Measurements from ENCODE around the gene SHPK. TPM values are rescaled to one million over a fixed set of nuclear protein-coding genes. Genes with fewer than 3 reads are reported as not detected.
"Not testable (repeated sequence)": the region's sequence is repeated elsewhere in the genome, so short reads cannot be mapped to it uniquely, and the experiment has no call there.

Gene SHPK
- total RNA-seq, 1 donor = 8.6 TPM

DNA sequence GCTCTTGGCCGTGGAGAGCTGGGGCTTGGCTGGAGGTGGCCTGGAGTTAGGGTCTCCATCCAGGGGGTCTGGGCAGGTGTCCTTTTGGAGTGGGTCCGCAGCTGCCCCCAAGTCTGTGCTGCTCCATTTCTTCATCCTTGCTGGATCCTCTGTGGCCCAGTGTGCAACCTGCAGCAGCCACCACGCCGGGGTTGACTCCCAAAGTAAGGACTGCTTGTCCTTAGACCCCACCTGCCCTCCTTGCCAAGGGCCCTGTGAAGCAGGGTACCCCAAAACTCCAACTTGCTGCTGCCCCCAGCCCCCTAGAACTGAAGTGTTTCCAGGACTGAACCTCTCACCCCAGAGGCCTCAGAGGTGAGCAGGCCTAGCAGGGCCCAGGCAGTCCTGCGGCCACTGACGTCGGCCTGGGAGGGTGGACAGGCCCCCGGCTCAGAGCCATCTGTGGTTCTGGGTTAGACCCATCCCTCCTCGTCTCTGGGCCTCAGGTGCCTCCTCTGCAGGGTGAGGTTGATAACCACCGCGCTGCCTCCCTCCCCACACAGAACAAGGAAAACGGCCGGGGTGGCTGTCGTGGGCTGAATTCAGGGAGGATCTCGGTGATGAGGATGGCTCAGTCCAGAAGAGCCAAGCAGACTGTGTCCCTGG lies 43.7 kb downstream of the SHPK start:
- TF ChIP-seq, protein P1, sequence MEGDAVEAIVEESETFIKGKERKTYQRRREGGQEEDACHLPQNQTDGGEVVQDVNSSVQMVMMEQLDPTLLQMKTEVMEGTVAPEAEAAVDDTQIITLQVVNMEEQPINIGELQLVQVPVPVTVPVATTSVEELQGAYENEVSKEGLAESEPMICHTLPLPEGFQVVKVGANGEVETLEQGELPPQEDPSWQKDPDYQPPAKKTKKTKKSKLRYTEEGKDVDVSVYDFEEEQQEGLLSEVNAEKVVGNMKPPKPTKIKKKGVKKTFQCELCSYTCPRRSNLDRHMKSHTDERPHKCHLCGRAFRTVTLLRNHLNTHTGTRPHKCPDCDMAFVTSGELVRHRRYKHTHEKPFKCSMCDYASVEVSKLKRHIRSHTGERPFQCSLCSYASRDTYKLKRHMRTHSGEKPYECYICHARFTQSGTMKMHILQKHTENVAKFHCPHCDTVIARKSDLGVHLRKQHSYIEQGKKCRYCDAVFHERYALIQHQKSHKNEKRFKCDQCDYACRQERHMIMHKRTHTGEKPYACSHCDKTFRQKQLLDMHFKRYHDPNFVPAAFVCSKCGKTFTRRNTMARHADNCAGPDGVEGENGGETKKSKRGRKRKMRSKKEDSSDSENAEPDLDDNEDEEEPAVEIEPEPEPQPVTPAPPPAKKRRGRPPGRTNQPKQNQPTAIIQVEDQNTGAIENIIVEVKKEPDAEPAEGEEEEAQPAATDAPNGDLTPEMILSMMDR (IDR thresholded peaks at IDR 0.05; ENCODE audit: insufficient read depth, low read depth, low read length) = no peak
- no peak for DNase-seq (ENCODE audit: low read depth)
- H3K4me3 ChIP-seq (ENCODE audit: low read depth, low read length) = no peak overlapping the region

DNA sequence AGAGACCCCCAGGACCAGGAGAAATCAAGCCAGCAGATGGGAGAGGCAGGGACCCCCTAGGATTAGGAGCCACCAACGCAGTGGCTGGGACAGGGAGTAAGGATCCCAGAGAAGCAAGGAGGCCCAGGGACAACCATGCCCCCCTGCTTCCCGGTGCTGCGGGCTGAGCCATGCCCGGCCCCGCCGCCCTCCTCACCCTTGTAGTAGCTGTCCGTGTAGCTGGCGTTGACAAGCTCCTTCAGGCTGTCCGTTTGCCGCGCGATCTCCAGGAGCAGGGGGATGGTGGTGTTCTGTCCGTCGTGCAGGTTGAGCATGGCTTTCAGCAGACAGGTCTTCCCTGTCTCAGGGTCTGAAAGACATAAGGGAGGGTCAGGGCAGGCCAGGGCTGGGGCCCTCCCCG lies 45.3 kb downstream of the SHPK start:
- DNase-seq (ENCODE audit: low read depth) = no peak
- TF ChIP-seq, protein P1 (IDR thresholded peaks at IDR 0.05; ENCODE audit: insufficient read depth, low read depth, low read length) = no peak
- no peak overlapping the region for H3K4me3 ChIP-seq (ENCODE audit: low read depth, low read length)

DNA sequence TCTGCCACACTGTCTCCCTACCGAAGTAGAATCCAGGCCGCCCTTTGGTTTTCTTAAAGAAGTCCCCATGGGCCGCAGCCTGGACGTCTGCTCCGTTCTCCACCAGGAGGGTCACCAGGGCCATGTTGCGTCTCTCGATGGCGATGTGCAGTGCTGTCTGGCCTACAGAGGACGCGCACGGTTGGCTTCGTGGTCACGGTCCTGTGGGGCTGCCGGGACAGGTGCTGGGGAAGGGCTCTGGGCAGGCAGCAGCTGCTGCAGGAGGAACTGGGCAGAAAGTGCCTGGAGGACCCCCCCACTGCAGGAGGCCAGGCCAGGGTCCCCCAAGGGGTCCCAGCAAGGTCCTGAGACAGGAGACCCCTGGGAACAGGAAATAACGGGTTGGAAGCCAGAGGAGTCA lies 45.8 kb downstream of the SHPK start:
- no peak overlapping the region for H3K4me3 ChIP-seq (ENCODE audit: low read depth, low read length)
- TF ChIP-seq, protein P1 (IDR thresholded peaks at IDR 0.05; ENCODE audit: insufficient read depth, low read depth, low read length) = no peak
- DNase-seq (ENCODE audit: low read depth) = no peak

DNA sequence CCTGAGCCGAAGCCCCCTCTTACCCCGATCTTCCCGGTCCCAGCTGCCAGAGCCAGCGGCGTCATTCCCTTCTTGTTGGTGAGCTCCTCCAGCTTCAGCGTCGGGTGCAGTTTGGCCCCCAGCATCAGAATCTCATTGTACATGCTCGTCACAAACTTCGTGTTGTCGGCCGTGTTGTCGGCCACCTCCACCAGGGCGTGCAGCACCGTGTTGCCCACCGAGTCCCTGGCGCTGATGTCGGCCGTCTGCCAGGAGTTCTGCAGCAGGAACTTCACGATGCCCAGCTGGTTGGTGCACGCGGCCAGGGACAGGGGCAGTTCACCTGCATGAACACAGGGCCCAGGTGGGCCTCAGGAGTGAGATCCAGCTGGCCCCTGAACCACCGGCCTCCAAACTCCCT lies 46.3 kb downstream of the SHPK start:
- H3K4me3 ChIP-seq (ENCODE audit: low read depth, low read length) = no peak overlapping the region
- no peak for DNase-seq (ENCODE audit: low read depth)
- TF ChIP-seq, protein P1 (IDR thresholded peaks at IDR 0.05; ENCODE audit: insufficient read depth, low read depth, low read length) = no peak

DNA sequence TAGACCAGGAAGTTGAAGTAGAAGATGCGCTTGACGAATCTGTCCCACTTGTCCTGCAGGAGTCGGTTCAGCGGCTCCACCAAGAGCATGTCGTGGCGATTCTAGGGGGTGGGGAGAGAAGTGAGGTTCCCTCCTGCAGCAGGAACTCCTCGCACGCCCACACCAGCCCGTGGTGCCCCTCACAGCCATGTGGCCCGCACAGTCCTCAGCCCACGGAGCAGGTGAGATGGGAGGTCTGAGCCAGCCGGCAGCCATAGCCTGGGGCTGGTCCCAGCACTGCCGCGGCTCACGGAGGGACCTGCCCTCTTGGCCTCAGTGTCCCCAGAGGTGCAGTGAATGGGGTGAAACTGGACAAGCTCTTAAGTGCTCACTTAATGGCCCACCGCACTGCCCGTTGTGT lies 50.2 kb downstream of the SHPK start:
- H3K4me3 ChIP-seq (ENCODE audit: low read depth, low read length) = no peak overlapping the region
- TF ChIP-seq, protein P1 (IDR thresholded peaks at IDR 0.05; ENCODE audit: insufficient read depth, low read depth, low read length) = no peak
- DNase-seq (ENCODE audit: low read depth) = no peak

DNA sequence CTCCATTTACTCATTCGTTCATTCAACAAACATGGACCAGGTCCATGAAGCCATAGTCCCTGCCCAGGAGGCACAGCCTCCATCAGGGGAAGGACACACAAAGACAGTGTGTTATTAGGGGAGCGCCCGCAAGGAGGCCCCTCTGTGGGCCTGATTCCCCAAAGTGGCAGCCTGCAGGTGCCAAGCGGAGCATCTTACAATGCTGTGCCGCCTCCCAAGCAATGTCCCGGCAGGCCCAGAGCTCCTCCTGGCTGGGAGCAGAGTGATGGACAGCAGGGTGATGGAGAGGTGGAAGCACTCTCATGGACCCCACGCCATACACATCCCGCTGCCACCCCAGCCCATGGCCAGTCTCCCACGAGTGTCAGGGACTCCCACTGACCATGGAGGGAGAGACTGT lies 52.6 kb downstream of the SHPK start:
- no peak overlapping the region for H3K4me3 ChIP-seq (ENCODE audit: low read depth, low read length)
- TF ChIP-seq, protein P1 (IDR thresholded peaks at IDR 0.05; ENCODE audit: insufficient read depth, low read depth, low read length) = no peak
- no peak for DNase-seq (ENCODE audit: low read depth)

DNA sequence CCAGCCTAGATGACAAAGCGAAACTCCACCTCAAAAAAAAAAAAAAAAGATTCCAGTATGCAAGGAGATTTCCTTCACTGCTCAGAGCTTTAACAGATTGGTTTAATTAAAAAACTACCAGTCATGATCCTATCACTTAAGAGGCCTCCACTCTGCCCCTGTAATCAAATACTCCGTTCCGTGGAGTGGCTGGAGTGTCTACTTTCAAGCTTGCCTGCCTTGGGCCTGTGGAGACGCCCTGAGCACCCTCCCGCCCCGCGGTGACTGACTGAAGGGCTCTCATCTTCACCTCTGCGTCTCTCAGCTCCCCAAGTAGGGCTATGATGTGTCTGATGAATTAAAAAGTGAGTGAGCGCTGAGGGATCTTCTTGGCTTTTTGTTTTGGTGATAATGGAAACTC lies 53.1 kb downstream of the SHPK start:
- no peak overlapping the region for H3K4me3 ChIP-seq (ENCODE audit: low read depth, low read length)
- no peak for DNase-seq (ENCODE audit: low read depth)
- TF ChIP-seq, protein P1 (IDR thresholded peaks at IDR 0.05; ENCODE audit: insufficient read depth, low read depth, low read length) = no peak

DNA sequence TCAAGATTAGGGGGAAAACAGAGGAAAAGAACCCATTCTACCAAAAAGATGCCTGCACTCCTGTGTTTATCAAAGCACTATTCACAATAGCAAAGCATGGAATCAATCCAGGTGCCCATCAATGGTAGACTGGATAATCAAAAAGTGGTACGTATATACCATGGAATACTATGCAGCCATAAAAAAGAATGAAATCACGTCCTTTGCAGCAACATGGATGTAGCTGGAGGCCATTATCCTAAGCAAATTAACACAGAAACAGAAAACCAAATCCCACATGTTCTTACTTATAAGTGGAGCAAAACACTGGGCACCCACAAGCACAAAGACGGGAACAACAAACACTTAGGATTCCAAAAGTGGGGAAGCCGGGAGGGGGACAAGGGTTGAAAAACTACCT lies 57.4 kb downstream of the SHPK start:
- not testable (repeated sequence) for DNase-seq (ENCODE audit: low read depth); H3K4me3 ChIP-seq (ENCODE audit: low read depth, low read length)

Data from fibroblast of villous mesenchyme (primary cell).